ENCODE data around the gene SMIM8.

DNA sequence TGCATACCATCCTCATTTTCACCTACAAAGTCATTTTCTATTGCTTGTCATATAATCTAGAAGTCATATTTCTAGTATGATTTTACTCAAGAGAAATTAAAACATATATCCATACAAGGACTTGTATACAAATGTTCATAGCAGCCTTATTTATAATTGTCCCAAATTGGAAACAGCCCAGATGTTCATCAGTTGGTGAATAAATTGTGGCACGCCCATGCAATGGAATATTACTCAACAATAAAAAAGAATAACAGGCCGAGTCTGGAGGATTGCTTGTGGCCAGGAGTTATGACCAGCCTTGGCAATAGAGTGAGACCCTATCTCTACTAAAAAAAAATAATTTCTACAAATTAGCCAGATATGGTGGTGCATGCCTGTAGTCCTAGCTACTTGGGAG lies 51.0 kb downstream of the SMIM8 start:
- TF ChIP-seq, protein P1, sequence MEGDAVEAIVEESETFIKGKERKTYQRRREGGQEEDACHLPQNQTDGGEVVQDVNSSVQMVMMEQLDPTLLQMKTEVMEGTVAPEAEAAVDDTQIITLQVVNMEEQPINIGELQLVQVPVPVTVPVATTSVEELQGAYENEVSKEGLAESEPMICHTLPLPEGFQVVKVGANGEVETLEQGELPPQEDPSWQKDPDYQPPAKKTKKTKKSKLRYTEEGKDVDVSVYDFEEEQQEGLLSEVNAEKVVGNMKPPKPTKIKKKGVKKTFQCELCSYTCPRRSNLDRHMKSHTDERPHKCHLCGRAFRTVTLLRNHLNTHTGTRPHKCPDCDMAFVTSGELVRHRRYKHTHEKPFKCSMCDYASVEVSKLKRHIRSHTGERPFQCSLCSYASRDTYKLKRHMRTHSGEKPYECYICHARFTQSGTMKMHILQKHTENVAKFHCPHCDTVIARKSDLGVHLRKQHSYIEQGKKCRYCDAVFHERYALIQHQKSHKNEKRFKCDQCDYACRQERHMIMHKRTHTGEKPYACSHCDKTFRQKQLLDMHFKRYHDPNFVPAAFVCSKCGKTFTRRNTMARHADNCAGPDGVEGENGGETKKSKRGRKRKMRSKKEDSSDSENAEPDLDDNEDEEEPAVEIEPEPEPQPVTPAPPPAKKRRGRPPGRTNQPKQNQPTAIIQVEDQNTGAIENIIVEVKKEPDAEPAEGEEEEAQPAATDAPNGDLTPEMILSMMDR (IDR thresholded peaks at IDR 0.05): no peak
- TF ChIP-seq POLR2A (IDR thresholded peaks at IDR 0.05): no peak

Data from body of pancreas (tissue), 4 donors.